AG09319 (cell line): ENCODE results near the gene NKX3-2.
"Not testable (repeated sequence)": the region's sequence is repeated elsewhere in the genome, so short reads cannot be mapped to it uniquely, and the experiment has no call there.

Experiments
- DNase-seq: peaks from one replicate; pipeline ENCODE4 v3.0.0-alpha.2; 2010; ENCODE audit warnings: low read depth; ENCODE audit errors: extremely low read depth
- CTCF ChIP-seq: IDR thresholded peaks from 2 replicates; pipeline ENCODE4 v1.5.1; 2011; ENCODE audit warnings: low read depth, mild to moderate bottlenecking, inconsistent platforms, low read length, moderate library complexity

Gene NKX3-2

GRCh38 chr4:13570916-13571315 is 26.6 kb upstream of the NKX3-2 start:
- DNase-seq, result no peak
- no peak for TF ChIP-seq CTCF

- no peak for DNase-seq
- no peak for TF ChIP-seq CTCF
Observed at GRCh38 chr4:13567125-13567524, 22.8 kb upstream of the NKX3-2 start.

- no peak for DNase-seq
- TF ChIP-seq CTCF, result no peak
Observed at GRCh38 chr4:13562876-13563275, 18.6 kb upstream of the NKX3-2 start.

- no peak for DNase-seq
- no peak for TF ChIP-seq CTCF
Observed at GRCh38 chr4:13561673-13562072, 17.4 kb upstream of the NKX3-2 start.

- DNase-seq, result not testable (repeated sequence)
Observed at GRCh38 chr4:13560111-13560510, 15.8 kb upstream of the NKX3-2 start.

- peak; percentile 8 for DNase-seq
- TF ChIP-seq CTCF, result no peak
Observed at GRCh38 chr4:13559413-13559812, 15.1 kb upstream of the NKX3-2 start.

- DNase-seq, result no peak
- no peak for TF ChIP-seq CTCF
Observed at GRCh38 chr4:13558881-13559280, 14.6 kb upstream of the NKX3-2 start.

- DNase-seq, result no peak
- no peak for TF ChIP-seq CTCF
Observed at GRCh38 chr4:13555325-13555724, 11.0 kb upstream of the NKX3-2 start.
